Natural killer cell treated with Interleukin-12 subunit alpha and Interleukin-12 subunit beta and Interleukin-15 and Interleukin-18, amount 100 ng/mL, for 72 hours (primary cell): ENCODE results near the gene CDKN2D. TPM values are rescaled to one million over a fixed set of nuclear protein-coding genes. Genes with fewer than 3 reads are reported as not detected.

ENCODE experiments used
- ATAC-seq, 2 donors: fragments of 150-1000 bp; cut with Tn5 transposase in 1 of 2; sonication (Bioruptor Pico), chemical (Tn5 transposase) in 1 of 2; 2 replicates each; pipeline ENCODE4 v1.10.0; 2021
- DNase-seq: peaks from one replicate; pipeline ENCODE4 v3.0.0; 2022; ENCODE audit warnings: low spot score
- H3K27ac Mint-ChIP-seq, 2 donors: 1 replicate in 1 of 2; 2 replicates in 1 of 2; pipeline ENCODE4 v1.8.0; 2022; ENCODE audit warnings: mixed read lengths in 2 of 2, mild to moderate bottlenecking in 1 of 2, moderate library complexity in 1 of 2
- H3K27me3 Mint-ChIP-seq, 2 donors: 1 replicate in 1 of 2; 2 replicates in 1 of 2; pipeline ENCODE4 v1.8.0; 2022; ENCODE audit warnings: mixed read lengths in 2 of 2
- H3K36me3 Mint-ChIP-seq: one replicate; pipeline ENCODE4 v1.8.0; 2022; ENCODE audit warnings: mixed read lengths
- H3K4me1 Mint-ChIP-seq, 2 donors: 1 replicate in 1 of 2; 2 replicates in 1 of 2; pipeline ENCODE4 v1.8.0; 2022; ENCODE audit warnings: low read depth in 2 of 2, mixed read lengths in 2 of 2, mild to moderate bottlenecking in 1 of 2
- H3K4me3 Mint-ChIP-seq: one replicate; pipeline ENCODE4 v1.8.0; 2022; ENCODE audit warnings: mixed read lengths
- H3K9me3 Mint-ChIP-seq: 2 replicates; pipeline ENCODE4 v1.8.0; 2022; ENCODE audit warnings: mixed read lengths
- total RNA-seq, 2 donors: library from RNA; stranded (reverse); gene quantifications; one replicate each; pipeline ENCODE4 v1.2.3, GENCODE V29; 2022

The CDKN2D gene
- total RNA-seq = 10 to 100 TPM; 28.0 to 33.9 TPM

- peak; percentile 86 to 88 for ATAC-seq
- peaks cover 52 to 54% of the 10 kb centered on the region in 2 donors for H3K4me1 Mint-ChIP-seq
Observed at GRCh38 chr19:10568826-10569651, at the start of gene CDKN2D. Gene CDKN2D (minus strand): TSS chr19:10568979. CDS start chr19:10568653, 326 bp downstream.

GRCh38 chr19:10617409-10618121, 48.8 kb upstream of the CDKN2D start:
- H3K4me3 Mint-ChIP-seq = no peak overlapping the region
- no peaks in the 10 kb centered on the region for H3K9me3 Mint-ChIP-seq
- ATAC-seq (no peak), DNase-seq (no peak)
- H3K4me1 Mint-ChIP-seq = peaks cover 19 to 42% of the 10 kb centered on the region in 2 donors
- peak overlapping the region; percentile 42 to 82 for H3K27ac Mint-ChIP-seq
- H3K36me3 Mint-ChIP-seq = no peaks in the 10 kb centered on the region
- H3K27me3 Mint-ChIP-seq = no peaks in the 10 kb centered on the region

More at GRCh38 chr19:10568826-10569651, at the start of gene CDKN2D:
- DNase-seq = peak; percentile 100
- no peaks in the 10 kb centered on the region for H3K27me3 Mint-ChIP-seq
- H3K9me3 Mint-ChIP-seq = no peaks in the 10 kb centered on the region
- peak within 1 kb of the TSS; percentile 93 for H3K4me3 Mint-ChIP-seq
- H3K27ac Mint-ChIP-seq = peak within 1 kb of the TSS; percentile 98 to 100
- no peaks in the 10 kb centered on the region for H3K36me3 Mint-ChIP-seq

DNA sequence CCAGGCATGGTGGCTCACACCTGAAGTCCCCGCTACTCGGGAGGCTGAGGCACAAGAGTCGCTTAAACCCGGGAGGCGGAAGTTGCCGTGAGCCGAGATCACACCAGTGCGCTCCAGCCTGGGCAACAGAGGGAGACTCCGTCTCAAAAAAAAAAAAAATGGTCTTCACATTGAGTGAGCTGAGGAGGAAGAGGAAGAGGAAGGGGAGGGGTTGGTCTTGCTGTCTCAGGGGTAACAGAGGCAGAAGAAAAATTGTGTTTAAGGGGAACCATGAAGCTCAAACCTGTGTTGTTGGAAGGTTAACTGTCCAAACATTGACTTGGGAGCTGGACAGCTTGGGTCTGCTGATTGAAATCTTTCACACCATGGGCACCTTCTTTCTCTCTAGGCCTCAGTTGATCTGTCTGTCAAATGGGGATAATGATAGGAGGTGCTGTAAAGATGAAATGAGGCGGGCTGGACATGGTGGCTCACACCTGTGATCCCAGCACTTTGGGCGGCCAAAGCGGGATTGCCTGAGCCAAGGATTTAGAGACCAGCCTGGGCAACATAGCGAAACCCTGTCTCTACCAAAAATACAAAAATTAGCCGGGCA, 46.7 kb upstream of the CDKN2D start:
- Mint-ChIP-seq H3K27ac (peak overlapping the region; percentile 62 to 82), H3K36me3 (no peaks in the 10 kb centered on the region), H3K27me3 (no peaks in the 10 kb centered on the region), H3K4me3 (peak overlapping the region; percentile 44), H3K4me1 (peaks cover 14 to 31% of the 10 kb centered on the region in 2 donors), H3K9me3 (no peaks in the 10 kb centered on the region)
- ATAC-seq (no peak), DNase-seq (no peak)

DNA sequence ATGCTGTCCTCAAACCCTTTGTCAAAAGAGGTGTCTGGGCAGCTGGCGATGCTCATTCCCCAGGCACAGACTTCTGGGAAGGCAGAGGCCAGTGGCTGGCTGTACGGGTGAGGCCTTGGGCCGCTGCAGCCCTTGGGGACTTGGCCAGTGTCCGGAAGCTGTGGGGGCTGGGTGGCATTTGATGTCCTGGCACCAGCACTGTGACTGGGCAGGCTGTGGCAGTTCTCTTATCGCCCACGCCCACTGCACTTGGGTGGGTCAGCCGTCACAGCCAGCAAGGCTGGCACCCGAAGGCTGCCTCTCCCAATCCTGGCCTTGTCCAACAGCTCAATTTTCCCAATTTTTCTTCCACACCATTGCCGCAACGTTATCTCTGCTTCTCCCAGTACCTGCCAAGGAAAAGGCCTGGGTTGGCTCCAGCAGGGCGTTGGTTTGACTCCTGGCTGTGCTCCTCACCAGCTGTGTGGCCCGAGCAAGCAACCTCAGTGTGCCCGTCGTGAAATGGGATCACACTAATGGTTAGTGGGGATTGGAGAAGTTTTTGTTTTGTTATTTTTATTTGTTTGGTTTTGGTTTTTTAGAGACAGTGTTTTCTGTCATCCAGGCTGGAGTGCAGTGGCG, 43.8 kb upstream of the CDKN2D start:
- DNase-seq (no peak), ATAC-seq (peak in 1 of 2 donors; percentile 62)
- peak overlapping the region in 1 of 2 donors; percentile 78 for H3K27ac Mint-ChIP-seq
- no peaks in the 10 kb centered on the region for H3K27me3 Mint-ChIP-seq
- no peak overlapping the region for H3K4me3 Mint-ChIP-seq
- H3K36me3 Mint-ChIP-seq = no peaks in the 10 kb centered on the region
- no peaks in the 10 kb centered on the region for H3K9me3 Mint-ChIP-seq
- H3K4me1 Mint-ChIP-seq = peaks cover 10 to 26% of the 10 kb centered on the region in 2 donors

- ATAC-seq (no peak), DNase-seq (no peak)
- H3K9me3 Mint-ChIP-seq = no peaks in the 10 kb centered on the region
- H3K27ac Mint-ChIP-seq = peak overlapping the region in 1 of 2 donors; percentile 78
- no peaks in the 10 kb centered on the region for H3K27me3 Mint-ChIP-seq
- H3K36me3 Mint-ChIP-seq = no peaks in the 10 kb centered on the region
- peaks cover 7 to 25% of the 10 kb centered on the region in 2 donors for H3K4me1 Mint-ChIP-seq
- H3K4me3 Mint-ChIP-seq = no peak overlapping the region
Observed at GRCh38 chr19:10611907-10612306, 43.1 kb upstream of the CDKN2D start.

- DNase-seq (no peak), ATAC-seq (no peak)
- Mint-ChIP-seq H3K27me3 (no peaks in the 10 kb centered on the region), H3K9me3 (no peaks in the 10 kb centered on the region), H3K4me3 (peak overlapping the region; percentile 97), H3K27ac (peak overlapping the region; percentile 96), H3K36me3 (no peaks in the 10 kb centered on the region), H3K4me1 (peaks cover 18 to 22% of the 10 kb centered on the region in 2 donors)
Observed at GRCh38 chr19:10604460-10604980, 35.7 kb upstream of the CDKN2D start.

- Mint-ChIP-seq H3K36me3 (no peaks in the 10 kb centered on the region), H3K9me3 (no peaks in the 10 kb centered on the region), H3K27me3 (no peaks in the 10 kb centered on the region), H3K4me1 (peaks cover 18 to 22% of the 10 kb centered on the region in 2 donors), H3K27ac (peak overlapping the region; percentile 96), H3K4me3 (peak overlapping the region; percentile 97)
- ATAC-seq (peak; percentile 12 to 21), DNase-seq (peak; percentile 66)
Observed at GRCh38 chr19:10603873-10604459, 35.2 kb upstream of the CDKN2D start.

- Mint-ChIP-seq H3K36me3 (no peaks in the 10 kb centered on the region), H3K4me1 (peaks cover 18 to 23% of the 10 kb centered on the region in 2 donors), H3K4me3 (peak overlapping the region; percentile 97), H3K27ac (peak overlapping the region; percentile 96), H3K9me3 (no peaks in the 10 kb centered on the region), H3K27me3 (no peaks in the 10 kb centered on the region)
- ATAC-seq (peak; percentile 40 to 60), DNase-seq (peak; percentile 76)
Observed at GRCh38 chr19:10603084-10603872, 34.5 kb upstream of the CDKN2D start.

GRCh38 chr19:10602330-10603083, 33.7 kb upstream of the CDKN2D start:
- peaks cover 18 to 26% of the 10 kb centered on the region in 2 donors for H3K4me1 Mint-ChIP-seq
- DNase-seq (peak; percentile 88), ATAC-seq (peak; percentile 96 to 97)
- H3K9me3 Mint-ChIP-seq = no peaks in the 10 kb centered on the region
- peak overlapping the region; percentile 97 for H3K4me3 Mint-ChIP-seq
- H3K36me3 Mint-ChIP-seq = no peaks in the 10 kb centered on the region
- H3K27me3 Mint-ChIP-seq = no peaks in the 10 kb centered on the region
- H3K27ac Mint-ChIP-seq = peak overlapping the region; percentile 96

DNA sequence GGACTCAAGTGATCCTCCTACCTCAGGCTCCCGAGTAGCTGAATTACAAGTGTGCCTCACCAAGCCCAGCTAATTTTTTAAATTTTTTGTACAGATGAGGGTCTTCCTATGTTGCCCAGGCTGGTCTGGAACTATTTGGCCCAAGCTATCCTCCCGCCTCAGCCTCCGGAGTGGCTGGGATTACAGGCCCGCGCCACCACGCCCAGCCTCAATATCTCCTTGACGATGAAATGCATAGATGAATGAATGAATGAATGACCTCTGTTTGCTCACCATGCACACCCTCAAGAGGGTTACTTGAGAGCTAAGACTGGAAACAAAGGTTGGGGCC, 33.2 kb upstream of the CDKN2D start:
- no peak for DNase-seq

DNA sequence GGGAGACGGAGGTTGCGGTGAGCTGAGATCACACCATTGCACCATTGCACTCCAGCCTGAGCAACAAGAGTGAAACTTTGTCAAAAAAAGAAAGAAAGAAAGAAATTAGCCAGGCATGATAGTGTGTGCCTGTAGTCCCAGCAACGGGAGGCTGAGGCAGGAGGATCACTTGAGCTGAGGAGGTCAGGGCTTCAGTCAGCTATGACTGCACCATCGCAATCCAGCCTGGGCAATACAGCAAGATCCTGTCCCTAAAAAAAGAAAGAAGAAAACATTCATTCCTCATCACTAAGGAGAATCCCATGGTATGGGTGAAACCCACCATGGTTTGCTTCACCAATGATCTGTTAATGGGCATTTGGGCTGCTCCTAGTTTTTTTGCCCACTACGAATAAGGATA, 31.4 kb upstream of the CDKN2D start:
- no peaks in the 10 kb centered on the region for H3K36me3 Mint-ChIP-seq
- no peaks in the 10 kb centered on the region for H3K9me3 Mint-ChIP-seq
- peaks cover 34 to 40% of the 10 kb centered on the region in 2 donors for H3K4me1 Mint-ChIP-seq
- H3K27me3 Mint-ChIP-seq = no peaks in the 10 kb centered on the region
- H3K4me3 Mint-ChIP-seq = no peak overlapping the region
- peak overlapping the region in 1 of 2 donors; percentile 56 for H3K27ac Mint-ChIP-seq
- no peak for DNase-seq
- no peak for ATAC-seq

More for the DNA sequence above, 33.2 kb upstream of the CDKN2D start:
- Mint-ChIP-seq H3K4me3 (peak overlapping the region; percentile 64), H3K27ac (no peak overlapping the region), H3K36me3 (no peaks in the 10 kb centered on the region), H3K27me3 (no peaks in the 10 kb centered on the region), H3K9me3 (no peaks in the 10 kb centered on the region), H3K4me1 (peaks cover 20 to 26% of the 10 kb centered on the region in 2 donors)
- no peak for ATAC-seq
